ENCODE measurements around the gene MYO3B. TPM values are rescaled to one million over a fixed set of nuclear protein-coding genes. Genes with fewer than 3 reads are reported as not detected.
"Not testable (repeated sequence)": the region's sequence is repeated elsewhere in the genome, so short reads cannot be mapped to it uniquely, and the experiment has no call there.

MYO3B gene
- total RNA-seq, 1 donor, result 0.21 TPM

- Histone ChIP-seq H3K9me3 (ENCODE audit: low read depth, low read length) (no peaks in the 10 kb centered on the region), H3K4me1 (ENCODE audit: insufficient read depth, low read length) (no peaks in the 10 kb centered on the region), H3K4me3 (ENCODE audit: low read length) (no peak overlapping the region), H3K27me3 (ENCODE audit: insufficient read depth, low read length) (no peaks in the 10 kb centered on the region)
These were observed 353.9 kb downstream of the MYO3B start for GRCh38 chr2:170531876-170532275.

GRCh38 chr2:170533156-170533555 lies 355.2 kb downstream of the MYO3B start:
- Histone ChIP-seq H3K4me3 (ENCODE audit: low read length) (no peak overlapping the region), H3K9me3 (ENCODE audit: low read depth, low read length) (no peaks in the 10 kb centered on the region), H3K27me3 (ENCODE audit: insufficient read depth, low read length) (no peaks in the 10 kb centered on the region), H3K4me1 (ENCODE audit: insufficient read depth, low read length) (no peaks in the 10 kb centered on the region)

- Histone ChIP-seq H3K4me3 (ENCODE audit: low read length) (no peak overlapping the region), H3K27me3 (ENCODE audit: insufficient read depth, low read length) (no peaks in the 10 kb centered on the region), H3K4me1 (ENCODE audit: insufficient read depth, low read length) (no peaks in the 10 kb centered on the region), H3K9me3 (ENCODE audit: low read depth, low read length) (no peaks in the 10 kb centered on the region)
These were observed 357.6 kb downstream of the MYO3B start for GRCh38 chr2:170535552-170535951.

GRCh38 chr2:170544817-170545216 lies 366.9 kb downstream of the MYO3B start:
- Histone ChIP-seq H3K9me3 (ENCODE audit: low read depth, low read length) (no peaks in the 10 kb centered on the region), H3K4me3 (ENCODE audit: low read length) (no peak overlapping the region), H3K27me3 (ENCODE audit: insufficient read depth, low read length) (peaks cover 9% of the 10 kb centered on the region), H3K4me1 (ENCODE audit: insufficient read depth, low read length) (no peaks in the 10 kb centered on the region)

GRCh38 chr2:170548304-170548703 lies 370.4 kb downstream of the MYO3B start:
- Histone ChIP-seq H3K4me3 (ENCODE audit: low read length) (no peak overlapping the region), H3K27me3 (ENCODE audit: insufficient read depth, low read length) (no peaks in the 10 kb centered on the region), H3K4me1 (ENCODE audit: insufficient read depth, low read length) (no peaks in the 10 kb centered on the region), H3K9me3 (ENCODE audit: low read depth, low read length) (no peaks in the 10 kb centered on the region)

- Histone ChIP-seq H3K4me1 (ENCODE audit: insufficient read depth, low read length) (no peaks in the 10 kb centered on the region), H3K27me3 (ENCODE audit: insufficient read depth, low read length) (no peaks in the 10 kb centered on the region), H3K4me3 (ENCODE audit: low read length) (no peak overlapping the region), H3K9me3 (ENCODE audit: low read depth, low read length) (no peaks in the 10 kb centered on the region)
These were observed 372.6 kb downstream of the MYO3B start for GRCh38 chr2:170550501-170550900.

GRCh38 chr2:170551899-170552298 lies 374.0 kb downstream of the MYO3B start:
- H3K4me3 ChIP-seq (ENCODE audit: low read length); H3K9me3 ChIP-seq (ENCODE audit: low read depth, low read length); H3K27me3 ChIP-seq (ENCODE audit: insufficient read depth, low read length); H3K4me1 ChIP-seq (ENCODE audit: insufficient read depth, low read length): not testable (repeated sequence)

- no peaks in the 10 kb centered on the region for H3K9me3 ChIP-seq (ENCODE audit: low read depth, low read length)
- no peaks in the 10 kb centered on the region for H3K27me3 ChIP-seq (ENCODE audit: insufficient read depth, low read length)
- no peaks in the 10 kb centered on the region for H3K4me1 ChIP-seq (ENCODE audit: insufficient read depth, low read length)
- H3K4me3 ChIP-seq (ENCODE audit: low read length), result no peak overlapping the region
These were observed 375.8 kb downstream of the MYO3B start for GRCh38 chr2:170553748-170554147.

GRCh38 chr2:170554278-170554955 lies 376.5 kb downstream of the MYO3B start:
- Histone ChIP-seq H3K4me1 (ENCODE audit: insufficient read depth, low read length) (no peaks in the 10 kb centered on the region), H3K4me3 (ENCODE audit: low read length) (no peak overlapping the region), H3K9me3 (ENCODE audit: low read depth, low read length) (no peaks in the 10 kb centered on the region), H3K27me3 (ENCODE audit: insufficient read depth, low read length) (no peaks in the 10 kb centered on the region)

- Histone ChIP-seq H3K9me3 (ENCODE audit: low read depth, low read length) (no peaks in the 10 kb centered on the region), H3K4me3 (ENCODE audit: low read length) (no peak overlapping the region), H3K4me1 (ENCODE audit: insufficient read depth, low read length) (no peaks in the 10 kb centered on the region), H3K27me3 (ENCODE audit: insufficient read depth, low read length) (peaks cover 5% of the 10 kb centered on the region)
These were observed 385.0 kb downstream of the MYO3B start for GRCh38 chr2:170562928-170563327.

GRCh38 chr2:170563401-170563800 lies 385.5 kb downstream of the MYO3B start:
- H3K4me1 ChIP-seq (ENCODE audit: insufficient read depth, low read length), result no peaks in the 10 kb centered on the region
- H3K27me3 ChIP-seq (ENCODE audit: insufficient read depth, low read length), result peaks cover 5% of the 10 kb centered on the region
- no peaks in the 10 kb centered on the region for H3K9me3 ChIP-seq (ENCODE audit: low read depth, low read length)
- no peak overlapping the region for H3K4me3 ChIP-seq (ENCODE audit: low read length)

GRCh38 chr2:170566138-170566537 lies 388.2 kb downstream of the MYO3B start:
- no peaks in the 10 kb centered on the region for H3K4me1 ChIP-seq (ENCODE audit: insufficient read depth, low read length)
- H3K27me3 ChIP-seq (ENCODE audit: insufficient read depth, low read length), result no peaks in the 10 kb centered on the region
- H3K4me3 ChIP-seq (ENCODE audit: low read length), result no peak overlapping the region
- H3K9me3 ChIP-seq (ENCODE audit: low read depth, low read length), result no peaks in the 10 kb centered on the region

GRCh38 chr2:170567429-170567828 lies 389.5 kb downstream of the MYO3B start:
- no peaks in the 10 kb centered on the region for H3K27me3 ChIP-seq (ENCODE audit: insufficient read depth, low read length)

GRCh38 chr2:170568511-170568910 lies 390.6 kb downstream of the MYO3B start:
- Histone ChIP-seq H3K4me1 (ENCODE audit: insufficient read depth, low read length) (no peaks in the 10 kb centered on the region), H3K27me3 (ENCODE audit: insufficient read depth, low read length) (no peaks in the 10 kb centered on the region), H3K4me3 (ENCODE audit: low read length) (no peak overlapping the region), H3K9me3 (ENCODE audit: low read depth, low read length) (no peaks in the 10 kb centered on the region)

More at GRCh38 chr2:170567429-170567828, 389.5 kb downstream of the MYO3B start:
- Histone ChIP-seq H3K4me3 (ENCODE audit: low read length) (no peak overlapping the region), H3K4me1 (ENCODE audit: insufficient read depth, low read length) (no peaks in the 10 kb centered on the region), H3K9me3 (ENCODE audit: low read depth, low read length) (no peaks in the 10 kb centered on the region)

GRCh38 chr2:170571612-170572011 lies 393.7 kb downstream of the MYO3B start:
- H3K9me3 ChIP-seq (ENCODE audit: low read depth, low read length), result no peaks in the 10 kb centered on the region
- H3K4me3 ChIP-seq (ENCODE audit: low read length), result no peak overlapping the region
- peaks cover 5% of the 10 kb centered on the region for H3K27me3 ChIP-seq (ENCODE audit: insufficient read depth, low read length)
- H3K4me1 ChIP-seq (ENCODE audit: insufficient read depth, low read length), result no peaks in the 10 kb centered on the region

- Histone ChIP-seq H3K27me3 (ENCODE audit: insufficient read depth, low read length) (peaks cover 5% of the 10 kb centered on the region), H3K9me3 (ENCODE audit: low read depth, low read length) (no peaks in the 10 kb centered on the region), H3K4me1 (ENCODE audit: insufficient read depth, low read length) (no peaks in the 10 kb centered on the region), H3K4me3 (ENCODE audit: low read length) (no peak overlapping the region)
These were observed 395.7 kb downstream of the MYO3B start for GRCh38 chr2:170573671-170574070.
